Breast epithelium (tissue), 3 donors: Measurements from ENCODE around the gene COPB2.

Source experiments
- POLR2A ChIP-seq: fragments of 450-650 bp; IDR thresholded peaks from one replicate; pipeline ENCODE4 v1.6.1; 2016; ENCODE audit warnings: antibody characterized with exemption, mild to moderate bottlenecking, moderate library complexity
- POLR2AphosphoS5 ChIP-seq, 3 donors: sonication (generic); formaldehyde crosslinking; IDR thresholded peaks; one replicate each; pipeline ENCODE4 v1.6.1; 2017; ENCODE audit warnings: antibody characterized with exemption in 3 of 3
- TF ChIP-seq, protein P1 (sequence below), 3 donors: fragments of 450-650 bp; IDR thresholded peaks; one replicate each; pipeline ENCODE4 v1.5.1; 2016 to 2017; ENCODE audit warnings: antibody characterized with exemption in 3 of 3, mild to moderate bottlenecking in 3 of 3, moderate library complexity in 3 of 3

GRCh38 chr3:139357899-139358298, 31.5 kb downstream of the COPB2 start:
- TF ChIP-seq, protein P1, sequence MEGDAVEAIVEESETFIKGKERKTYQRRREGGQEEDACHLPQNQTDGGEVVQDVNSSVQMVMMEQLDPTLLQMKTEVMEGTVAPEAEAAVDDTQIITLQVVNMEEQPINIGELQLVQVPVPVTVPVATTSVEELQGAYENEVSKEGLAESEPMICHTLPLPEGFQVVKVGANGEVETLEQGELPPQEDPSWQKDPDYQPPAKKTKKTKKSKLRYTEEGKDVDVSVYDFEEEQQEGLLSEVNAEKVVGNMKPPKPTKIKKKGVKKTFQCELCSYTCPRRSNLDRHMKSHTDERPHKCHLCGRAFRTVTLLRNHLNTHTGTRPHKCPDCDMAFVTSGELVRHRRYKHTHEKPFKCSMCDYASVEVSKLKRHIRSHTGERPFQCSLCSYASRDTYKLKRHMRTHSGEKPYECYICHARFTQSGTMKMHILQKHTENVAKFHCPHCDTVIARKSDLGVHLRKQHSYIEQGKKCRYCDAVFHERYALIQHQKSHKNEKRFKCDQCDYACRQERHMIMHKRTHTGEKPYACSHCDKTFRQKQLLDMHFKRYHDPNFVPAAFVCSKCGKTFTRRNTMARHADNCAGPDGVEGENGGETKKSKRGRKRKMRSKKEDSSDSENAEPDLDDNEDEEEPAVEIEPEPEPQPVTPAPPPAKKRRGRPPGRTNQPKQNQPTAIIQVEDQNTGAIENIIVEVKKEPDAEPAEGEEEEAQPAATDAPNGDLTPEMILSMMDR (IDR thresholded peaks at IDR 0.05), result no peak
- TF ChIP-seq POLR2A (no peak), POLR2AphosphoS5 (IDR thresholded peaks at IDR 0.05) (no peak)
